Suppressor macrophage treated with lipopolysaccharide for 1 hour (primary cell): ENCODE data around the gene RARRES2.
A peak's percentile ranks its signal among the peaks of the same experiment; 100 is the strongest.

Experiments used
- DNase-seq, 3 donors: peaks; one replicate each; pipeline ENCODE4 v3.0.0-alpha.2; 2020 to 2022

The RARRES2 gene

GRCh38 chr7:150376560-150376959, 35.1 kb upstream of the RARRES2 start:
- DNase-seq, result no peak

- no peak for DNase-seq
Observed at GRCh38 chr7:150375662-150376521, 34.5 kb upstream of the RARRES2 start.

- DNase-seq, result no peak
Observed at GRCh38 chr7:150374472-150374871, 33.0 kb upstream of the RARRES2 start.

GRCh38 chr7:150374026-150374425, 32.6 kb upstream of the RARRES2 start:
- DNase-seq, result no peak

- DNase-seq, result no peak
Observed at GRCh38 chr7:150373049-150373801, 31.8 kb upstream of the RARRES2 start.

GRCh38 chr7:150372271-150373048, 31.0 kb upstream of the RARRES2 start:
- DNase-seq, result no peak

GRCh38 chr7:150371996-150372270, 30.5 kb upstream of the RARRES2 start:
- DNase-seq, result no peak

- DNase-seq, result no peak
Observed at GRCh38 chr7:150371131-150371995, 29.9 kb upstream of the RARRES2 start.

GRCh38 chr7:150370612-150371071, 29.2 kb upstream of the RARRES2 start:
- DNase-seq, result no peak

- peak in 1 of 3 donors; percentile 35 for DNase-seq
Observed at GRCh38 chr7:150369748-150370501, 28.5 kb upstream of the RARRES2 start.

GRCh38 chr7:150368884-150369747, 27.7 kb upstream of the RARRES2 start:
- DNase-seq, result peak; percentile 57 to 76 (median 66)

- peak; percentile 79 to 93 (median 85) for DNase-seq
Observed at GRCh38 chr7:150368096-150368883, 26.9 kb upstream of the RARRES2 start, which contains the start of gene REPIN1. TSS of gene REPIN1 (plus strand) at chr7:150368822. CDS start at chr7:150369712, 890 bp downstream.

GRCh38 chr7:150367677-150368095, 26.3 kb upstream of the RARRES2 start:
- peak in 1 of 3 donors; percentile 74 for DNase-seq

- peak; percentile 60 to 78 (median 60) for DNase-seq
Observed at GRCh38 chr7:150365673-150366398, 24.4 kb upstream of the RARRES2 start.

GRCh38 chr7:150365194-150365593, 23.8 kb upstream of the RARRES2 start:
- no peak for DNase-seq

- peak; percentile 73 to 84 (median 82) for DNase-seq
Observed at GRCh38 chr7:150363872-150364271, 22.4 kb upstream of the RARRES2 start.

GRCh38 chr7:150363370-150363769, 21.9 kb upstream of the RARRES2 start:
- DNase-seq, result no peak

- no peak for DNase-seq
Observed at GRCh38 chr7:150361807-150362621, 20.6 kb upstream of the RARRES2 start.
